OCI-LY7 (cell line): ENCODE results near the gene STX16. TPM values are rescaled to one million over a fixed set of nuclear protein-coding genes. Genes with fewer than 3 reads are reported as not detected.

ENCODE experiments used
- BruUV-seq: library from RNA; stranded (reverse); fragments of 400-500 nt; replicated peaks from 2 replicates; lab custom pipeline; 2021; lab: Mats Ljungman, UMichigan
- CTCF ChIA-PET: fragments of 300-600 bp; sonication (Branson Sonifier 250); formaldehyde crosslinking; loops from one replicate; lab custom pipeline; 2022; ENCODE audit warnings: antibody characterized with exemption; ENCODE audit not compliant: unreplicated experiment; lab: Charles Lee
- POLR2A ChIA-PET: fragments of 300-600 bp; sonication (Branson Sonifier 250); formaldehyde crosslinking; loops from one replicate; lab custom pipeline; 2022; ENCODE audit warnings: antibody characterized with exemption; lab: Charles Lee
- DNase-seq: peaks from one replicate; pipeline ENCODE4 v3.0.0-alpha.2; 2015; ENCODE audit warnings: low spot score
- H2AFZ ChIP-seq: fragments of 200-600 bp; sonication (generic), shearing (Covaris generic); 2 replicates; pipeline ENCODE4 v1.6.1; 2014; ENCODE audit warnings: mild to moderate bottlenecking, antibody characterized with exemption, low read length, moderate library complexity
- H3K27ac ChIP-seq: fragments of 200-600 bp; sonication (generic); 2 replicates; pipeline ENCODE4 v1.5.1; 2014; ENCODE audit warnings: mixed run types, low read depth, mild to moderate bottlenecking, moderate library complexity, low read length, inconsistent platforms; ENCODE audit not compliant: poor library complexity, severe bottlenecking
- H3K36me3 ChIP-seq: fragments of 200-600 bp; sonication (generic); 2 replicates; pipeline ENCODE4 v1.6.1; 2014; ENCODE audit warnings: mild to moderate bottlenecking, antibody characterized with exemption, low read length, moderate library complexity, mixed read lengths; ENCODE audit not compliant: insufficient read depth
- H3K4me1 ChIP-seq: fragments of 200-600 bp; sonication (generic); 2 replicates; pipeline ENCODE4 v1.5.1; 2014; ENCODE audit warnings: mild to moderate bottlenecking, low read length; ENCODE audit not compliant: insufficient read depth, poor library complexity, severe bottlenecking
- H3K4me2 ChIP-seq: fragments of 200-600 bp; sonication (generic); 2 replicates; pipeline ENCODE4 v1.6.1; 2014; ENCODE audit warnings: mild to moderate bottlenecking, low read length
- H3K4me3 ChIP-seq: fragments of 200-600 bp; sonication (generic); 2 replicates; pipeline ENCODE4 v1.5.1; 2014; ENCODE audit warnings: mild to moderate bottlenecking, low read depth, low read length; ENCODE audit not compliant: poor library complexity, severe bottlenecking
- H3K79me2 ChIP-seq: fragments of 200-600 bp; sonication (generic); 2 replicates; pipeline ENCODE4 v1.6.1; 2016; ENCODE audit warnings: low read depth, mild to moderate bottlenecking, low read length, moderate library complexity, mixed read lengths; ENCODE audit not compliant: insufficient read depth
- H3K9me2 ChIP-seq: fragments of 200-600 bp; sonication (generic); 2 replicates; pipeline ENCODE4 v1.6.1; 2016; ENCODE audit warnings: mild to moderate bottlenecking, low read length, mixed read lengths; ENCODE audit not compliant: insufficient read depth
- H3K9me3 ChIP-seq: fragments of 200-600 bp; sonication (generic); 2 replicates; pipeline ENCODE4 v1.6.1; 2014; ENCODE audit warnings: mild to moderate bottlenecking, mixed run types, low read length, mixed read lengths
- H4K20me1 ChIP-seq: fragments of 200-600 bp; sonication (generic); 2 replicates; pipeline ENCODE4 v1.6.1; 2014; ENCODE audit warnings: mild to moderate bottlenecking, antibody characterized with exemption, low read length, moderate library complexity, mixed read lengths; ENCODE audit not compliant: insufficient read depth
- CTCF ChIP-seq: fragments of 200-600 bp; sonication (generic); conservative IDR thresholded peaks from 2 replicates; pipeline ENCODE4 v1.5.1; 2014; ENCODE audit warnings: mild to moderate bottlenecking, antibody characterized with exemption, low read length, moderate library complexity, mixed read lengths
- EZH2phosphoT487 ChIP-seq: fragments of 200-600 bp; sonication (generic); IDR thresholded peaks from 2 replicates; pipeline ENCODE4 v1.6.1; 2018; ENCODE audit warnings: low read depth, borderline replicate concordance, mild to moderate bottlenecking, mixed run types, antibody characterized with exemption, low read length, moderate library complexity, mixed read lengths
- intact Hi-C: fragments of 100-400 bp; cut with micrococcal nuclease; formaldehyde crosslinking; loops from one replicate; pipeline ENCODE4 v1.10.0; 2022; ENCODE audit not compliant: unreplicated experiment
- total RNA-seq, 2 experiments: library from RNA; depleted of rRNA in 1 of 2; stranded (reverse); fragments of >200 nt in 1 of 2; shearing (Covaris generic) in 1 of 2; gene quantifications; 2 replicates each; pipeline ENCODE4 v1.2.3, GENCODE V29; 2014 to 2022

The STX16 gene
- total RNA-seq, 2 experiments from 2014 or later: 48.2 to 89.5 TPM

- Histone ChIP-seq H3K4me1 (no peaks in the 10 kb centered on the region), H3K4me3 (no peak overlapping the region), H3K4me2 (no peak overlapping the region), H3K9me2 (no peaks in the 10 kb centered on the region), H4K20me1 (no peaks in the 10 kb centered on the region), H3K36me3 (no peaks in the 10 kb centered on the region), H2AFZ (no peak overlapping the region), H3K27ac (no peak overlapping the region), H3K9me3 (no peaks in the 10 kb centered on the region), H3K79me2 (no peaks in the 10 kb centered on the region)
- BruUV-seq: no TSS peak
- ChIA-PET CTCF (no interaction called here), POLR2A (no interaction called here)
- TF ChIP-seq CTCF: no peak
- TF ChIP-seq EZH2phosphoT487: no peak
- intact Hi-C loops: no loop called here
- no peak for DNase-seq
Measured at GRCh38 chr20:58710481-58711265, 59.6 kb downstream of the STX16 start.

- Histone ChIP-seq H3K4me2 (no peak overlapping the region), H3K79me2 (no peaks in the 10 kb centered on the region), H3K4me1 (no peaks in the 10 kb centered on the region), H2AFZ (no peak overlapping the region), H3K36me3 (no peaks in the 10 kb centered on the region), H3K9me3 (no peaks in the 10 kb centered on the region), H4K20me1 (no peaks in the 10 kb centered on the region), H3K9me2 (no peaks in the 10 kb centered on the region), H3K27ac (no peak overlapping the region), H3K4me3 (no peak overlapping the region)
- no TSS peak for BruUV-seq
- ChIA-PET POLR2A (no interaction called here), CTCF (no interaction called here)
- no peak for TF ChIP-seq CTCF
- no peak for TF ChIP-seq EZH2phosphoT487
- no peak for DNase-seq
- intact Hi-C loops: no loop called here
Measured at GRCh38 chr20:58711266-58712051, 60.4 kb downstream of the STX16 start.
